Measurements from ENCODE around the gene DHX29.

DNA sequence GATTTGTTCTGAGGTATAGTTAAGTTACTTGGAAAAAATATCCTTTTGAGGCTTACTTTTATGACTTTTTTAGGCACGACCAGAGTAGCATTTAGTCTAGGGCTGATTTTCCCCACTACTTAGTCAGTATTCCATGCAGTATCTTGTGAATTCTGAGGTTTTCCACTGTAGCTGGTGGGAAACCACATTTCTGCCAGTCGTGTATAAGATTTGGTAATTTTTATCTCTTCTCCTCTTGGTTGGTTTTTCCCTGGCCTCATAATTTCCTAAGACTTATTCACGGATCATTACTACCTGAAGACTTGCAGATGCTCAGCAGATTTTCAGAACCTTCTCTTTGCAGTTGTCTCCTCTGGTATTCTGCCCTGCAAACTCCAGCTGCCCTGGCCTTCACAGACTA is 23.8 kb upstream of the DHX29 start:
- TF ChIP-seq POLR2A (IDR thresholded peaks at IDR 0.05) (no peak), CTCF (IDR thresholded peaks at IDR 0.05) (no peak)
